ENCODE data around the gene CHRNA1. TPM values are rescaled to one million over a fixed set of nuclear protein-coding genes. Genes with fewer than 3 reads are reported as not detected.

The CHRNA1 gene
- total and polyA plus RNA-seq, 9 of the 15 experiments (the other 6 are each of a cell fraction or from before 2014, with no cell fraction given), result not detected

- Histone ChIP-seq H3K79me2 (ENCODE audit: control insufficient read depth, insufficient read depth, low read length) (no peaks in the 10 kb centered on the region), H3K4me1 (replicated peaks in 1 of 2; ENCODE audit: control insufficient read depth in 2 of 2, insufficient read depth in 2 of 2, low read length in 2 of 2) (no peaks in the 10 kb centered on the region), H2AFZ (ENCODE audit: low read depth, low read length) (no peak overlapping the region), H3K4me3 (no peak overlapping the region), H3K9me1 (ENCODE audit: control insufficient read depth, insufficient read depth, low read length) (no peaks in the 10 kb centered on the region), H3K36me3 (ENCODE audit: control insufficient read depth, insufficient read depth, low read length) (no peaks in the 10 kb centered on the region), H3K27ac (ENCODE audit: extremely low read depth, low read depth, low read length) (no peak overlapping the region), H3K27me3 (ENCODE audit: control insufficient read depth in 2 of 2, insufficient read depth in 2 of 2, low read length in 2 of 2) (peaks cover 15 to 39% of the 10 kb centered on the region in 2 experiments; a peak in 3 of 5 replicates), H4K20me1 (replicated peaks; ENCODE audit: control insufficient read depth, insufficient read depth, low read length) (no peaks in the 10 kb centered on the region), H3K4me2 (ENCODE audit: insufficient read depth, low read length) (no peak overlapping the region), H3K9me3 (replicated peaks; ENCODE audit: control insufficient read depth, insufficient read depth, low read depth, low read length) (no peaks in the 10 kb centered on the region), H3K9ac (ENCODE audit: insufficient read depth in 1 of 2, low read depth in 2 of 2, low read length in 2 of 2) (no peak overlapping the region)
- CTCF ChIA-PET (ENCODE audit: low intra/inter-chr PET ratio), result no interaction called here
- POLR2A ChIA-PET, result no interaction called here
- WGBS (ENCODE audit: insufficient coverage, low coverage, missing lambda C conversion rate), result under 1% methylated on average over 11 of the region's 11 CpGs
- ATAC-seq (no peak), FAIRE-seq (no peak), DNase-seq (ENCODE audit: extremely low read depth in 1 of 4, low spot score in 3 of 4) (no peak)
- BruUV-seq (replicated peaks), result no TSS peak
- in situ Hi-C loops (cut with MboI) (no loop called here), intact Hi-C loops (cut with micrococcal nuclease) (no loop called here)
- TF ChIP-seq KAT2B (IDR thresholded peaks at IDR 0.05; ENCODE audit: low read depth, low read length), result no peak
- TF ChIP-seq ETS2 (tag; IDR thresholded peaks at IDR 0.05; ENCODE audit: borderline replicate concordance, poor library complexity, severe bottlenecking), result no peak
- TF ChIP-seq L3MBTL2 (IDR thresholded peaks at IDR 0.05), result no peak
- TF ChIP-seq ZNF140 (CRISPR knock-in tag; IDR thresholded peaks at IDR 0.05), result no peak
- TF ChIP-seq CBX2 (IDR thresholded peaks at IDR 0.05; ENCODE audit: insufficient read depth, low read length, poor library complexity, severe bottlenecking), result no peak
- TF ChIP-seq RBM17 (IDR thresholded peaks at IDR 0.05; ENCODE audit: borderline replicate concordance, low read depth, low read length), result no peak
- TF ChIP-seq CREB3L1 (IDR thresholded peaks at IDR 0.05; ENCODE audit: borderline replicate concordance, low read depth), result no peak
- TF ChIP-seq ZFX (CRISPR knock-in tag; IDR thresholded peaks at IDR 0.05), result no peak
- no peak for TF ChIP-seq ERF (CRISPR knock-in tag; IDR thresholded peaks at IDR 0.05)
- no peak for TF ChIP-seq ZNF584 (CRISPR knock-in tag; IDR thresholded peaks at IDR 0.05; ENCODE audit: low read depth)
- TF ChIP-seq ZSCAN29 (IDR thresholded peaks at IDR 0.05), result no peak
- no peak for TF ChIP-seq HEY1 (CRISPR knock-in tag; IDR thresholded peaks at IDR 0.05; ENCODE audit: borderline replicate concordance)
- no peak for TF ChIP-seq HDAC2 (IDR thresholded peaks at IDR 0.05)
- TF ChIP-seq RBFOX2 (IDR thresholded peaks at IDR 0.05; ENCODE audit: low read depth, low read length), result no peak
- no peak for TF ChIP-seq SAP30 (IDR thresholded peaks at IDR 0.05; ENCODE audit: borderline replicate concordance, insufficient read depth, low read depth, low read length, poor library complexity, severe bottlenecking)
- TF ChIP-seq VEZF1 (CRISPR knock-in tag; IDR thresholded peaks at IDR 0.05), result no peak
- no peak for TF ChIP-seq HNRNPL (IDR thresholded peaks at IDR 0.05; ENCODE audit: low read depth, low read length)
- no peak for TF ChIP-seq MYNN (IDR thresholded peaks at IDR 0.05)
- no peak for TF ChIP-seq MYNN (CRISPR knock-in tag; IDR thresholded peaks at IDR 0.05)
- no peak for TF ChIP-seq ELK3 (CRISPR knock-in tag; IDR thresholded peaks at IDR 0.05)
Observed at GRCh38 chr2:174759381-174760065, 4.7 kb downstream of the CHRNA1 start.

All from K562 (cell line).